Measurements from ENCODE around the gene ITPK1. TPM values are rescaled to one million over a fixed set of nuclear protein-coding genes. Genes with fewer than 3 reads are reported as not detected.
A peak's percentile ranks its signal among the peaks of the same experiment; 100 is the strongest.

Gene ITPK1
- total RNA-seq, 2 experiments from 2014 or later, result 17.8 to 34.7 TPM

- no peak overlapping the region for H3K4me2 ChIP-seq (ENCODE audit: low read length)
- H4K20me1 ChIP-seq (ENCODE audit: insufficient read depth, low read length), result no peaks in the 10 kb centered on the region
- no peak overlapping the region for H2AFZ ChIP-seq (ENCODE audit: low read length)
- H3K9me3 ChIP-seq (ENCODE audit: low read length), result peaks cover 12% of the 10 kb centered on the region; the same call in 1 of the 2 replicates
- no peaks in the 10 kb centered on the region for H3K9me2 ChIP-seq (ENCODE audit: insufficient read depth, low read length)
- ChIA-PET CTCF (ENCODE audit: unreplicated experiment) (no interaction called here), POLR2A (no interaction called here)
- BruUV-seq (replicated peaks), result no TSS peak
- no peaks in the 10 kb centered on the region for H3K36me3 ChIP-seq (ENCODE audit: insufficient read depth, low read length)
- no peak overlapping the region for H3K27ac ChIP-seq (ENCODE audit: low read depth, low read length, poor library complexity, severe bottlenecking)
- TF ChIP-seq EZH2phosphoT487 (IDR thresholded peaks at IDR 0.05; ENCODE audit: borderline replicate concordance, low read depth, low read length) (no peak), CTCF (conservative IDR thresholded peaks at IDR 0.05; ENCODE audit: low read length) (peak; percentile 71)
- H3K4me1 ChIP-seq (ENCODE audit: insufficient read depth, low read length, poor library complexity, severe bottlenecking), result no peaks in the 10 kb centered on the region
- peak; percentile 18 for DNase-seq (ENCODE audit: low spot score)
- intact Hi-C loops (cut with micrococcal nuclease; ENCODE audit: unreplicated experiment), result no loop called here
- no peaks in the 10 kb centered on the region for H3K79me2 ChIP-seq (ENCODE audit: insufficient read depth, low read depth, low read length)
- H3K4me3 ChIP-seq (ENCODE audit: low read depth, low read length, poor library complexity, severe bottlenecking), result no peak overlapping the region
Measured at GRCh38 chr14:92973261-92973797, 142.4 kb downstream of the ITPK1 start.

DNA sequence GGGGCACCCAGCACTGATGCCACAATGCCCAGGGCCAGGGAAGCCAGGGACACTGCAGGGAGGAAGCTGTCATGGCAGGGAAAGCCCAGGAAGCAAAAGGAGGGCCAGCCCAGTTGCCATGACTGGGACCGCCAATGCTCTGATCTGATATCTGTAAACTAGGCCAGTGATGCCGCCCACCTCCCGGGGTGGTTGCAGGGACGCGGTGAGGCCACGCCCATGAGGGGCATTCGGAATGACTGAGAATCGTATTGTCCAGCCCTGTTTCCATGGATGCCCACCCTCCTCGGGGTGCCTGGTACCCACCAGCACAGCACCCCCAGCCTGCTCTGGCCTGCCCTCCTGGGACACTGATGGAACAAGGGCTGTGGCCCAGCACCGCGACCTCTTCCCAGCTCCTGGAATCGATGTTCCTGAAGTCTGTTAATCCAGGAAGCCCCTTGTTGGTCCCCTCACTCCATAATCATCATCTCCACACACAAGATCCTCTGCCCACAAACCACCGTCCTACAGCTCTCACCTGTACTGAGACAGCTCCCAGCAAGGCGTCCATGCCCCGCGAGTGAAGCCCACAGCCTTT is 144.0 kb downstream of the ITPK1 start:
- Histone ChIP-seq H3K27ac (ENCODE audit: low read depth, low read length, poor library complexity, severe bottlenecking) (no peak overlapping the region), H4K20me1 (ENCODE audit: insufficient read depth, low read length) (no peaks in the 10 kb centered on the region), H3K36me3 (ENCODE audit: insufficient read depth, low read length) (no peaks in the 10 kb centered on the region), H3K79me2 (ENCODE audit: insufficient read depth, low read depth, low read length) (no peaks in the 10 kb centered on the region), H3K4me3 (ENCODE audit: low read depth, low read length, poor library complexity, severe bottlenecking) (no peak overlapping the region), H3K4me1 (ENCODE audit: insufficient read depth, low read length, poor library complexity, severe bottlenecking) (no peaks in the 10 kb centered on the region), H3K4me2 (ENCODE audit: low read length) (no peak overlapping the region), H2AFZ (ENCODE audit: low read length) (no peak overlapping the region), H3K9me3 (ENCODE audit: low read length) (peaks cover 4% of the 10 kb centered on the region; the same call in 1 of the 2 replicates), H3K9me2 (ENCODE audit: insufficient read depth, low read length) (no peaks in the 10 kb centered on the region)
- intact Hi-C loops (cut with micrococcal nuclease; ENCODE audit: unreplicated experiment), result no loop called here
- no peak for DNase-seq (ENCODE audit: low spot score)
- POLR2A ChIA-PET, result no interaction called here
- no TSS peak for BruUV-seq (replicated peaks)
- TF ChIP-seq CTCF (conservative IDR thresholded peaks at IDR 0.05; ENCODE audit: low read length), result no peak
- TF ChIP-seq EZH2phosphoT487 (IDR thresholded peaks at IDR 0.05; ENCODE audit: borderline replicate concordance, low read depth, low read length), result no peak
- CTCF ChIA-PET (ENCODE audit: unreplicated experiment), result no interaction called here

GRCh38 chr14:92970271-92970670 is 145.5 kb downstream of the ITPK1 start:
- H3K4me3 ChIP-seq (ENCODE audit: low read depth, low read length, poor library complexity, severe bottlenecking), result no peak overlapping the region
- DNase-seq (ENCODE audit: low spot score), result no peak
- H2AFZ ChIP-seq (ENCODE audit: low read length), result no peak overlapping the region
- no peaks in the 10 kb centered on the region for H3K4me1 ChIP-seq (ENCODE audit: insufficient read depth, low read length, poor library complexity, severe bottlenecking)
- peaks cover 2% of the 10 kb centered on the region; the same call in 1 of the 2 replicates for H3K9me3 ChIP-seq (ENCODE audit: low read length)
- no peak overlapping the region for H3K4me2 ChIP-seq (ENCODE audit: low read length)
- no peaks in the 10 kb centered on the region for H3K79me2 ChIP-seq (ENCODE audit: insufficient read depth, low read depth, low read length)
- no TSS peak for BruUV-seq (replicated peaks)
- ChIA-PET POLR2A (interaction anchor here (0.6 kb wide), 1 partner anchor 11 kb away, joined by 3 read pairs; no protein-coding TSS in a partner anchor), CTCF (ENCODE audit: unreplicated experiment) (no interaction called here)
- H3K27ac ChIP-seq (ENCODE audit: low read depth, low read length, poor library complexity, severe bottlenecking), result no peak overlapping the region
- H4K20me1 ChIP-seq (ENCODE audit: insufficient read depth, low read length), result no peaks in the 10 kb centered on the region
- no peaks in the 10 kb centered on the region for H3K36me3 ChIP-seq (ENCODE audit: insufficient read depth, low read length)
- H3K9me2 ChIP-seq (ENCODE audit: insufficient read depth, low read length), result no peaks in the 10 kb centered on the region
- no peak for TF ChIP-seq CTCF (conservative IDR thresholded peaks at IDR 0.05; ENCODE audit: low read length)
- no peak for TF ChIP-seq EZH2phosphoT487 (IDR thresholded peaks at IDR 0.05; ENCODE audit: borderline replicate concordance, low read depth, low read length)
- intact Hi-C loops (cut with micrococcal nuclease; ENCODE audit: unreplicated experiment), result no loop called here

Data from OCI-LY7 (cell line).